CD1c-positive myeloid dendritic cell (primary cell): Measurements from ENCODE around the gene PLD1.
"Not testable (repeated sequence)": the region's sequence is repeated elsewhere in the genome, so short reads cannot be mapped to it uniquely, and the experiment has no call there.

Source experiments
- DNase-seq: peaks from one replicate; pipeline ENCODE4 v3.0.0-alpha.2; 2016; ENCODE audit errors: extremely low spot score

PLD1 gene

DNA sequence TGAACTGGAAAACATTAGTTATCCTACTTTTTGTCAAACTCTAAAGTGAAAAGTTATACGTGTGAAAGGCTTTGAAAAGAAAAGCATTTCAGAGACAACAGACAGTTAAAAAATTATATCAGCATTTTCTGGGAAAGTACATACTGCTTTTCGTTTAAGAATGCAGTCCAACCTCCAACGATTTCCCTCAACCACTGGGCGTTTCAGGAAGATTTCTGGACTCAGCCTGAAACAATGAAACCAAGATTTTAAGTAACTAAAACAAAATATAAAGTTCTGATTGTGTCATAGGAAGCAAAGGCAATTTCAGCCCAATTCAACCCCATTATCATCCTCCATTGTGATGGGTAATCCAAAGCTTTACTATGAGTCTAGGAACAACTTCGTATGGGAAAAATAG lies 110.7 kb downstream of the PLD1 start:
- DNase-seq, result no peak

DNA sequence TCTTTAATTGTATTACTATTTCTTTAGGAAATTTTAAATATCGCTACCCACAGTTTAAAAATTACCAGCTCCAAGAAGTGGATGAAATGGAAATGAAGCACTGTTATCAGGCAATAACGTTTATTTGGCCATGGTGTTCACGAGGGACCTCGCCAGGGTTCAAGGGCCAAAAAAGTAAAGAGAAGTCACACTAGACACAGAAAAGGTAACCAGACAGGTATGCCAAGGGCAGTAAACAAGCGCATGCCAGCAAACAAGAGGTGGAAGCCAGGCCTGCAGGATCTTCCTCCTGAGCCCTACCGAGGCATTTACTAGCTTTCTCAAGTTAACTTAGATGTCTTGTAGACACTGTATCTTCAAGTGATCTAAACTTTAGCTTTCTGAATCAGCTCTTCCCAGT lies 113.5 kb downstream of the PLD1 start:
- no peak for DNase-seq

DNA sequence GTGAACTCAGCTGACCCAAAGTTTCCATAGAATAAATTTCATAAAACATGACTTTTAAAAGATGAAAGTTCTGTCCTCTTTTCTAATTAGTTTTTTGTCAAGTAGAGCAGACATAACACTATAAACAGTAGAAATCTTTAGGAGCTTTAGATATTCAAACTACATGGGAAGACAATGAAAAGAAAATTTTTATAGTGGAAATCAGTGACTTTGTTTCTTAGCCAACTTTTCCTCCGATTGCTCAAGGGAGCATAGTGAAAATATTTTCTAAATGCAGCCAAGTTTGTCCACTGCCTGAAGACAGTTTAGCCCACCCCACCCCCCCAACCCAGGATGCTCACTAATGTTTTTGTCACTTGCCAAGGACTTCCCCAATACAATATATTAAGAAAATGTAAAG lies 114.9 kb downstream of the PLD1 start:
- no peak for DNase-seq

DNA sequence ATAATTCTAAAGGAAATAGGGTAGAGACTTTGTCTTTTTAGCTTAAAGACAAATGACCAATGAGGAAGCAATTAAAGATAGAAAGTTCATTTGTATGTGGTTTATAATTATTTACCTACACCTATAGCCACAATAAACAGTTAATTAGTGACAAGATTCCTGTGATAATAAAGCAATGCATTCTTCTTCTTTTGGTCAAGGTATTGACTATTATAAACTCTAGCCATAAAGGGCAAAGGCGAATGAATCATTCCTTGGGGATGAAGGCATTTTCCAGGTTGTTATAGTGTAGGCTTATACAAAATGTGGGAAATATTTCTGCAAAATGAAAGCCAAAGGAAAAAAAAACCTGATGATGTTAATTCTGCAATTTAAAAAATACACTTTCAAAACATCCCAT lies 115.4 kb downstream of the PLD1 start:
- no peak for DNase-seq

DNA sequence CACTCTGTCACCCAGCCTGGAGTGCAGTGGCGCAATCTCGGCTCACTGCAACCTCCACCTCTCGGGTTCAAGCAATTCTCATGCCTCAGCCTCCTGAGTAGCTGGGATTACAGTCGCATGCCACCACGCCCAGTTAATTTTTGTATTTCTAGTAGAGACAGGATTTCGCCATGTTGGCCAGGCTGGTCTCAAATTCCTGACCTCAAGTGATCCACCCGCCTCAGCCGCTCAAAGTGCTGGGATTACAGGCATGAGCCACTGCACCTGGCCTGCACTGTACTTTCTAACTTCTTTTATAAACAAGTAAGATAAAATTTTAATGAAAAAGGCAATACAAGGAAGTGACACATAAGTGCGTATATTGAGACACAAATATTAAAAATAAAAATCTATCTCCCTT lies 117.7 kb downstream of the PLD1 start:
- DNase-seq, result not testable (repeated sequence)

DNA sequence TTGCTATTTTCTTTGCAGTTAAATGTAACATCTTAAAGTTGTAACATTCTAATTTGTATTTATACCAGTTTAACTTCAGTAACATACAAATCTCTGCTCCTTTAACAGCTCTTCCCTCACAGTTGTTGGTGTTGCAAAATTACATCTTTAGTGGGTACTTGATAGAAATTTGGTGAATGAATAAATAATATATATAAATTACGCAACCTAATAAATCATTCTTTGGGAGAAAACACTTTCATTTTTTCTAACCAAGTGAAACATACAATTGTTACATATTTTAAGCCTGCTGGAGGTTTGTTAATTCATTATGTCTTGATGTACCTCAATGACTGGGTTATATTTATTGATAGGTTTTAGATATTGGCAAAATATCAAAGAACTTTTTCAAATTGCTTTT lies 118.8 kb downstream of the PLD1 start:
- no peak for DNase-seq

GRCh38 chr3:171690281-171690680 lies 120.0 kb downstream of the PLD1 start:
- DNase-seq, result peak; percentile 32

DNA sequence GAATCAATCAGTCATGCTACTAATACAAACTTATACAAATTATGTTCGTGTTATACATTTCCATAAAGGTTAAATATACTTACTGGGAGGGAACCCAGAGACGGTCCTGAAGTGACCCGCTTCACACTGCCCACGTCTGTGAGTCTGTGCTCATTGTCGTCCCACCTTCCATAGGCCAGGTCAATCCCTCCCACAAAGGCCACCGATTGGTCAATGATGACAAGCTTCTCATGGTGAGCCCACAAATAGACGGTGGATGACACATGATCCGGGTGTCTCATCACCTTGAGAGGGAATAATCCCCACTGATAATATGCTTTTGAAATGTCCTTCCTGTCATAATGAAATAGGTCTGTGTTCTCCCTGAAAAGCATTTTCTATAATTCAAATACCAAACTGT lies 121.7 kb downstream of the PLD1 start:
- DNase-seq, result no peak

GRCh38 chr3:171688002-171688401 lies 122.3 kb downstream of the PLD1 start:
- no peak for DNase-seq

DNA sequence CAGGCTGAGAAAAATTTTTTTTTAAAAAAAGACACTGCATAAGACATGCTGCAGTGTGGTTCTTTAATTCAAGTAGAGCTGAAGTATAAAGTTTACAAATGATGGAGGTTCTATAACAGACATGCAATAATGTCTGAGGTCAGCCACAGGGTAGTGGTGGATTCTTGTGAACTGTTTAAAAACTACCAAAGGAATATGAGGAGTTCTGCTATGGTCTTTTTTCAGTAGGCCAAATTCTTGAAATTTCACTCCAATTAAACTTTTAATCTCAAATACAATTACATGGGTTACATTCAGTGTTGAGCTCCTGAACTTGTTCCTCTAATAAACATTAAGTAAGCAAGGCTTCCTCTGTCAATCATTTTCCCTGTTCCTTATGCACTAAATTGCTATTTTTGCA lies 122.7 kb downstream of the PLD1 start:
- DNase-seq, result no peak

- DNase-seq, result no peak
Observed at GRCh38 chr3:171687064-171687463, 123.2 kb downstream of the PLD1 start.

- no peak for DNase-seq
Observed at GRCh38 chr3:171685116-171685895, 125.0 kb downstream of the PLD1 start.

DNA sequence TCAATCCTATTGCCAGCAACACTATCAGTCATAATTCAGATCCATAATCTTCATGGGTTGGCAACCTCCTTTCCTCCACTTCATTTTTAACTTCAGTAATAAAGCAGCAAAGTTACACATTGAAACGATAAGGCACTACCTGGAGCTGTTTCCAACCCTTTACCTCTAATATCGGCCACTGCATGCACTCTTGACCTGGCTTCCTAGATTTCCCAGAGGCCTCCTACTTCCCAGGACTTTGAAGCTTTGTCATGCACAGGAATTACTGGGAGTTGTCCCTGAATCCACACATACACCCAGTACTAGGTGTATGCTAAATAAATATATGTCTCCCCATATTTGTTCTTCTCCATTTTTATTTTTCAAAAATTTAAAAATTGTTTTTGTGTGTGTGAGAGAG lies 126.1 kb downstream of the PLD1 start:
- no peak for DNase-seq

DNA sequence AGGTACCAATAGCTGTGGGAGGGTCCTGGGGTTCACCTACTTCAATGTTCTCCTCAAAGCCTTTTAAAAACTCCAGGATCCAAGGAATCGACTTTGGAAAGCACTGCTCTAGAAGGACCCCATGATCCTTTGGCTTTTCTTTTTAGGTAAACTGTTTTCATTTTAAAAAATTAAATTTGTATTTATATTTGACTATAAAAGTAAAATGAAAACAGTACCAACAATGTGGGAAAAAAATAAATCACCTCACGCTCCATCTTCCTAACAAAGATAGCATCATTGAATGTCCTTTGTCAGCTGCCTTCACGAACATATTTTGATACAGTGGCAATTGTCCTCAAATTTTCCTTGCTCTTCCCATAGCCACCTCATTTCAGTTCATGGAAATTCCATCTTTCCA lies 127.5 kb downstream of the PLD1 start:
- DNase-seq, result no peak

DNA sequence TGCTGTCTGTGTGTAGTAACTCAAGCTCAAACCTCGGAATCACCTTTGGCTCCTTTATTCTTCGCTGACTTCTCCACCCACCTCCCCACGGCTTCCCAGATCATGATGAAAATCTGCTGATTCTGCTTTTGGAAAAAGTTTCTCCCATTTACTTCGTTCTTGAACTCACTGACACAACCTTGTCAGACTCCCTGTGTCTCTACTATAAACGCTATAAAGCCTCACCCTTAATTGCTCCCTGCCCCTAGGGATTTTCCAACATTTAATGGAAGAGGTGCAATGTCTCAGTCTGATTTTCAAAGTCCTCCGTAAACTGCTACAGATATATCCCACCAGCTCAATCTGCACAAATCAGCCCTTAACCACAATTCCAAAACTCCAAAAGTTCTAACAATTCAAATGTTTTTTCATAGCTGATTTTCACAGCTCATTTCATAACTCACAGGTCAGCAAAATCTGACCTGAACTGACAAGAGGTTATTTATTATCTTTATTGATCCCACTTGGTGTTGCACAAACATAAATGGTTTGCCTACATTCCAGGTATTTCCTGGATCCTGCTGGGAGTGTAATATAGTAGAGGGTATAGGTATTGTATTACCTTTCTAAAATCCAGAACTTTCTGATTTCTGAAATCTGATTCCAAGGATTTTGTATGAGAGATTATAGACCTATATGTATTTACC lies 129.4 kb downstream of the PLD1 start:
- DNase-seq, result no peak

DNA sequence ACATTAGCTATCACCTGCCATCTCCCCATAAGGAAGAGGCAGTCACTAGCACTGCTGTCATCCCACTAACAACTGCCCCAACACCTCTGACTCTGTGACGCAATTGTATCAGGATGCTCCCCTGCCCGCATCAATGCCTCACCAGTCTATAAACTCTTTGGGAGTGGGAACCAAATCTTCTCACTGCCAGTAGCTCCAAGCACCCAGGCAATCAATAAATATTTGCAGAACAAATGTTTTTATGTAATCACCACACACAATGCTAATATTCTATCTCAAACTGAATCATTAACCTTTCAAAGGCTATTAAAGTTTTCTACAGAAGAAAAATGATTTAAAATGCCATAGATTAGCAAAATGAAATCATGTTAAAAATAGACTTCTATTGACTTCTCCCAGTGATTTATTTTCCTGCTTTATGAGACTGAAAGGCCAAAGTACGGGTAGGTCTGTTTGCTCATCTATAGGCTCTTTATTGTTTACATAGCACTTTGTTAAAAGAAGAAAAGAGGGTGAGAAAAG lies 131.3 kb downstream of the PLD1 start:
- DNase-seq, result no peak

DNA sequence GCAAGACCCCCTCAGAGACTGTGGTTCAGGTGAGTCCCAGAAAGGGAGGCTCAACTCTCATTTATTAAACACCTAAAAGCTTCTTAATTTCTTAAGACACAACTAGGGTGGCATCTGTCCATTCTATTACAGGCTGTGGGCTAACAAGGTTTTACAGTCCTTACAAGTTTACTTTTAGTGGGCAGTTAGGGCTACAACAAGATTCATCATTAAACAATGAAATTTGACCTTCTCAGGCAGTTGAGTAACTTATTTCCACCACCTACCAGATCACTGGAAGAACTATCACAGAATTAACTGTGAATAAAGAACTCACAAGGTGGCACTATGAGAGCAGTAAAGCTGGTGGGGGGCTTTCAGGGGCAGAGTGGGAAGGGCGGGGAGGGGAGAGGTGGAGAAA lies 132.6 kb downstream of the PLD1 start:
- DNase-seq, result no peak

DNA sequence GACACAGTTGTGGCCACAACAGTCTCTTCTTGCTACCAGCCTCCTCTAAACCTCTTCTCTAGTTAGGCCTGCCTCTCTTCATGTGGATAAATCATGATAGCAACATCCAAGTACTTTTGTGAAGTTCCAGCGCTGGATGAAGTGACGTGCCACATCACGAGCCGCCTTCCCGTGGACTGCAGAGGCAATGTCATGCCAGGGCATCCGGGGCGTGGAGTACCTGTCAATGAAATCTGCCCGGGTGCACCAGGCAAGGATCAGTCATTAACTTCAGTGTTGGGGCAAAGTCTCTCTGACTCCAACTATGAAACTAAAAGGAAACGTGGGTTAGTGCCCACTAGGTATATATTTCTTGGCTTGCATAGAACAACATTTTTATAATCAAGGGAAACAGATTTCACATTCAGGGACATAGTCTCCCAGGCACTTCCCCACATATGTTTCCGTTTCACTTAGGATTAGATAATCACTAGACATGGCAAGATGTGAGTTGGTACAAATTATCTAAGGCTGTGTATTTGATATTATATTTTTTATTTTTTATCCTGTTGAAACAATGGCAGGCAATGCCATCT lies 133.6 kb downstream of the PLD1 start:
- DNase-seq, result no peak

- no peak for DNase-seq
Observed at GRCh38 chr3:171673951-171674350, 136.3 kb downstream of the PLD1 start.

DNA sequence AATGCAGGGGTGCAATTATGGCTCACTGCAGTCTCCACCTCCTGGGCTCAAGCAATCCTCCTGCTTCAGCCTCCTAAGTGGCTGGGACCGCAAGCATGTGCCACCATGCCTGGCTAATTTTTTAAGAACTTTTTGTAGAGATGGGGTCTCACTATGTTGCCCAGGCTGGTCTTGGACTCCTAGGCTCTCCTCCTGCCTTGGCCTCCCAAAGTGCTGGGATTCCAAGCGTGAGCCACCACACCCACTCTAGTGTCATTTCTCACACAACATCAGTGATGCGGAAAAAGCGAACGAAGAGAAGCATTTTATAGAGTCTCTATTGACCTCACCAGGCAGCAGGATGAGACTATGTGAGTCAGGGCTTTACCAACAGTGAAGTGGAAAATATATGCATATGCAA lies 137.7 kb downstream of the PLD1 start:
- DNase-seq, result no peak

- DNase-seq, result no peak
Observed at GRCh38 chr3:171672124-171672523, 138.2 kb downstream of the PLD1 start.

DNA sequence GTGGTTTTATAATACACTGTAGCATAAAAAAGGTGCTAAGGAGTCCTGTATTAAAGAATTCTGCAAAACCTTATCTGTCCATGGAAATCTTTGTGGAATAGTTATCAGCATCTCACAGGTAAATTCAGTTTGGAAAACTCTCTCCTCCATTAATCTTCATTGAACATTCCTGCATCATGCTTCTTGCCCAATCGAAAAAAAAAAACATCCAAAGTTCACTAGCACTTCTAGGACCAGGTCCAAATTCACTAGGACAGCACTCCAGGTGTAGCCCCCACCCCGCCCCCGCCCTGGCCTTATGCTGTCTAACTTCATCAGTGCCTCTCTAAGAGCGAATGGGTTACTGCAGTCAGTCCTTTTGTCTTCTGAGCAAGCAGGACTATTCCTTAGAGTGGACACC lies 138.6 kb downstream of the PLD1 start:
- DNase-seq, result no peak

DNA sequence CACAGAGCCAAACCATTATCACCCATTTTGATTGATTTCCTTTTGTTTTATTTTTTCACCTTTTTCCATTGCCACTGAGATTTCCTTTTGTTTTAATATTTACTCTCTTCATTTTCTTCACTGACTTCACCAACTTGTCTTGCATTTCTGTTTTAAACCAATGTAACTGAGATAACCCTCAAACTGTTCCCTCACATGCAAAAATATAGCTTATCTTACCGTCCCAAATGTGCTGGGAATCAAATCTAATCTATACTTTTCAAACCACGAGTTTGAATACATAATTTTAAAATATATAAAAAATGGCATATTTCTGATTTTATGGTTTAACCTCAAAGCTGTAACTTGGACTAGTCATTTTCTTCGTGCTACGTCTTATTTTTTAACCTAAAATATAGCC lies 143.8 kb downstream of the PLD1 start:
- DNase-seq, result no peak
